HFFc6 (cell line): ENCODE data around the gene DLL1. TPM values are rescaled to one million over a fixed set of nuclear protein-coding genes. Genes with fewer than 3 reads are reported as not detected.

Source experiments
- DNase-seq: peaks from one replicate; pipeline ENCODE4 v3.0.0-alpha.2; 2018
- H3K27ac Mint-ChIP-seq: 2 replicates; pipeline ENCODE4 v1.8.0; 2020; ENCODE audit warnings: mild to moderate bottlenecking, mixed read lengths
- H3K27me3 Mint-ChIP-seq: 2 replicates; pipeline ENCODE4 v1.8.0; 2021; ENCODE audit warnings: mild to moderate bottlenecking, moderate library complexity, mixed read lengths; ENCODE audit not compliant: insufficient read depth
- H3K36me3 Mint-ChIP-seq: 2 replicates; pipeline ENCODE4 v1.8.0; 2021; ENCODE audit warnings: low read depth, mixed read lengths
- H3K4me1 Mint-ChIP-seq: 2 replicates; pipeline ENCODE4 v1.8.0; 2020; ENCODE audit warnings: low read depth, mixed read lengths
- H3K4me3 Mint-ChIP-seq: 2 replicates; pipeline ENCODE4 v1.8.0; 2020; ENCODE audit warnings: mild to moderate bottlenecking, moderate library complexity, mixed read lengths
- H3K9me3 Mint-ChIP-seq: 2 replicates; pipeline ENCODE4 v1.8.0; 2020; ENCODE audit warnings: mild to moderate bottlenecking, mixed read lengths
- CTCF ChIP-seq: fragments of 200-600 bp; sonication (generic); IDR thresholded peaks from 2 replicates; pipeline ENCODE4 v1.5.0; 2021; ENCODE audit warnings: antibody characterized with exemption, mild to moderate bottlenecking
- total RNA-seq, 6 experiments: library from RNA; stranded (reverse); fragmentation: NEBNext Ultra II Directional; extraction: Animal tissue kit (Norgen Biotek cat#: 25700); gene quantifications; 2 replicates in 1 of 6; 3 replicates in 5 of 6; pipeline ENCODE4 v1.2.3, GENCODE V29; 2021

Gene DLL1
- total RNA-seq, 6 experiments from 2014 or later = 0.26 to 0.83 (median 0.36) TPM

- peaks cover 11% of the 10 kb centered on the region for H3K9me3 Mint-ChIP-seq
- H3K4me1 Mint-ChIP-seq = peaks cover 7% of the 10 kb centered on the region
- DNase-seq = no peak
- H3K27me3 Mint-ChIP-seq = peaks cover 47% of the 10 kb centered on the region
- no peak overlapping the region for H3K4me3 Mint-ChIP-seq
- TF ChIP-seq CTCF = no peak
- peaks cover 9% of the 10 kb centered on the region; the same call in 1 of the 2 replicates for H3K36me3 Mint-ChIP-seq
- H3K27ac Mint-ChIP-seq = no peak overlapping the region
These were observed 6.9 kb upstream of the DLL1 start for GRCh38 chr6:170297576-170298330.

GRCh38 chr6:170296746-170297575 is 6.1 kb upstream of the DLL1 start:
- Mint-ChIP-seq H3K9me3 (peaks cover 11% of the 10 kb centered on the region), H3K4me3 (no peak overlapping the region), H3K36me3 (peaks cover 8% of the 10 kb centered on the region; the same call in 1 of the 2 replicates), H3K27me3 (peaks cover 55% of the 10 kb centered on the region), H3K27ac (no peak overlapping the region), H3K4me1 (peaks cover 15% of the 10 kb centered on the region)
- TF ChIP-seq CTCF = no peak
- DNase-seq = no peak

GRCh38 chr6:170296423-170296745 is 5.5 kb upstream of the DLL1 start:
- Mint-ChIP-seq H3K4me1 (peaks cover 19% of the 10 kb centered on the region), H3K27me3 (peaks cover 58% of the 10 kb centered on the region), H3K27ac (no peak overlapping the region), H3K9me3 (peaks cover 5% of the 10 kb centered on the region), H3K36me3 (peaks cover 3% of the 10 kb centered on the region; the same call in 1 of the 2 replicates), H3K4me3 (no peak overlapping the region)
- DNase-seq = no peak
- no peak; the same call in 1 of the 2 replicates for TF ChIP-seq CTCF

- H3K36me3 Mint-ChIP-seq = no peaks in the 10 kb centered on the region
- H3K9me3 Mint-ChIP-seq = no peaks in the 10 kb centered on the region; the same call in 1 of the 2 replicates
- DNase-seq = no peak
- no peak for TF ChIP-seq CTCF
- H3K4me1 Mint-ChIP-seq = peaks cover 19% of the 10 kb centered on the region
- H3K27ac Mint-ChIP-seq = no peak overlapping the region
- peak overlapping the region; percentile 66; the same call in 1 of the 2 replicates for H3K4me3 Mint-ChIP-seq
- H3K27me3 Mint-ChIP-seq = peaks cover 58% of the 10 kb centered on the region
These were observed 4.9 kb upstream of the DLL1 start for GRCh38 chr6:170295510-170296422.
